Skin epidermis (tissue), 12 donors: ENCODE measurements around the gene CLDN4.

Experiments
- H3K27ac ChIP-seq, 21 experiments: fragments of 200-600 bp; sonication (generic) in 11 of 21; one replicate each; pipeline ENCODE4 v1.5.0; 2020; ENCODE audit warnings: mild to moderate bottlenecking in 3 of 21, inconsistent platforms in 2 of 21, moderate library complexity in 2 of 21
- H3K4me3 ChIP-seq, 7 experiments: fragments of 200-600 bp; sonication (generic) in 2 of 7; one replicate each; pipeline ENCODE4 v1.5.0; 2020; ENCODE audit warnings: inconsistent platforms in 2 of 7, mild to moderate bottlenecking in 2 of 7, moderate library complexity in 1 of 7

The CLDN4 gene

DNA sequence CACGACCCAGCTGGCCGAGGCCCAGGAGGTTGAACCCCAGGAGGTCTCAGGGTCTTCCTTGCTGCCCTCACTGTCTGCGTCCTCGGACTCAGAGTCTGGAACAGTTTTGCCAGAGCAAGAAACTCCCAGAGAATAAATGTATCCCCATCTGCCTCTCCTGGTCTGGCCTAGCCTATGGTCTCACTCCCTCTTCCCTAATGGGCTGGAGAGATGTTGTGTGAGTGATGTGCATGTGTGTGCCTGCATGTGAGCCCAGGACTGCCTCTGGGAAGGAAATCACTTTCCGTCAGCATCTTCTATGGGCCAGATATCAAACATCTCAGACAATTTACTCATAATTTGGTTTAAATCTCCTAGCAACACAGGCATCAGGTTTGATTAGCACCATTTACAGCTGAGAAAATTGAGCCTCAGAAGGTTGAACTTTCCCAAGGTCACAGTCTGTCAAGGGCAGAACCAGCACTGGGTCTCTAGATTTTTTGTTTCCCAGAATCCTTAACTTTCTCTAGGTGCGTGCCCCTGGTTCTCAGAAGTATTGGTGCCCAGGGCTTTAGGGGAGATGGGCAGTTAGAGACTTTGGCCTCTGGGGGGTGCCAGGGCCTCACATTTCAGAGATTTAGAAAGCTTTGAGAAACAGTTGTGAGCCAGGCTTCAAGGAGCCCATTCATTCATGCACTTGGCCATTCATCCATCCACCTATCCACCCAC lies 35.1 kb downstream of the CLDN4 start:
- no peak overlapping the region for H3K4me3 ChIP-seq
- no peak overlapping the region for H3K27ac ChIP-seq

DNA sequence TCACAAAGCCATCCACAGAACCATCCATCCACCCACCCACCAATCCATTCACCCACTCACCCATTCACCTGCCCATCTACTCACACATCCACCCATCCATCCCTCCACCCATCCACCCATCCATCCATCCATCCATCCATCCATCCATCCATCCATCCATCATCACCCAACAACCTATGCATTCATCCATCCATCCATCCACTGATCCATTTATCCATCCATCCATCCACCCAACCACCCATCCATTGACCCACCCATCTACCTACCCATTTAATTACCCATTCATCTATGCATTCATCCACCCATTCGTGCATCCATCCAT lies 35.6 kb downstream of the CLDN4 start:
- no peak overlapping the region for H3K4me3 ChIP-seq
- no peak overlapping the region for H3K27ac ChIP-seq

DNA sequence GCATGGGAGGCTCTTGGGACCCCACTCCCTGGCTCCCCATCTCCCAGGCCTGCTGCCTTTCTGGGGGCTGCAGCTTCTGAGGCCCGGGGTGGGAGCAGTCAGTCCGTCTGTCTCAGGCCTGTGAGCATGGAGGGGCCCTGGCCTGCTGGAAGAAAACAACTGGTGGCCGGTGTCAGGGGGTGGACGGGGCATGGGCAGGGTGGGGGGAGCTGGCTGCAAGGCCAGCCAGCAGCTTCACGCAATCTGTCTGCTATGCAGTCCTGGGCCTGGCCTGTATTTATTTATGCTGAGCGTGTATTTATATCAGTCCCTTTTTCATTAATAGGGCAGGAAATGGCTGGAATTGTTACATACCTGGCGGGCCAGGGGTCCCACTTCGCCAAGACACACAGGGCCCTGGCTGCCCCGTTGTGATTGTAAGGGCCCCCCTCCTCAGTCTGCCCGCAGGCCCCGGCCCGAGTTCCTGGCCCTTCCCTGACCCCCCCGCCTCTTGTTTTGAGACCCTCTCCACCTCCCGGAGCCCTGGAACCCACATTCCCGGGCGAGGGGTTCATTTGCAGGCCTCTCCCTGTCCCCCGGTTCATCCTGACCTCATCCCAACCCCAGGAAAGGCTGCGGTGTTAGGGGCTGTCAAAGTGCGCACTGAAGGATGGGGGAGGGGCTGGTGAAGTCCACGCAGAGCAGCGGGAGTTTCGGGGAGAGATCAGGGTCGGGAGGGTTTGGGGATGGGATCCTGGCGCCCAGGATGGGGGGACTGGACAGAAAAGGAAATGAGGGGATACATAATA lies 38.4 kb downstream of the CLDN4 start:
- no peak overlapping the region for H3K4me3 ChIP-seq
- peak overlapping the region in 4 of 21 experiments; percentile 0 to 59 (median 49) for H3K27ac ChIP-seq

DNA sequence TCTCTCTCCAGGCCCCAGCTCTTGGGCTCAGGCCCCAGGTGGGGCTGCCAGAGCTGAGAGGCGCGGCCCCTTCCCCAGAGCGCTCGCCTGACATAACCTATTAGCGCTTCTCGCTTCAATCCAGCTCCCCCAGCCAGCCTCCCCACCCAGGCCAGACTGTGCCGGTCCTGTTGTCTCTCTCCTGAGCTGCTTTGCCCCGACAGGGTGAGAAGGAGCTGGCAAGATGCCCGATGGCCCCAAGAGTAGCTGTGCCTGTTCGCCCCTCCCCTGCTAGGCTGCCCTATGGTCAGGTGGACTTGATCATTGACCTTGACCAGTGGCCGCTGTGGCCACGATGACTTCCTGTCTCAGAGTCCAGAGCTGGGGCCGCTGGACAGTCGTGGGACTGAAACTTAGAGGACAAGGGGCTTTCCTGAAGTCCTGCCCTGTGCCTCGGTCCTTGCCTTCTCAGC lies 39.3 kb downstream of the CLDN4 start:
- H3K4me3 ChIP-seq = no peak overlapping the region
- H3K27ac ChIP-seq = peak overlapping the region in 7 of 21 experiments; percentile 0 to 59 (median 47)

DNA sequence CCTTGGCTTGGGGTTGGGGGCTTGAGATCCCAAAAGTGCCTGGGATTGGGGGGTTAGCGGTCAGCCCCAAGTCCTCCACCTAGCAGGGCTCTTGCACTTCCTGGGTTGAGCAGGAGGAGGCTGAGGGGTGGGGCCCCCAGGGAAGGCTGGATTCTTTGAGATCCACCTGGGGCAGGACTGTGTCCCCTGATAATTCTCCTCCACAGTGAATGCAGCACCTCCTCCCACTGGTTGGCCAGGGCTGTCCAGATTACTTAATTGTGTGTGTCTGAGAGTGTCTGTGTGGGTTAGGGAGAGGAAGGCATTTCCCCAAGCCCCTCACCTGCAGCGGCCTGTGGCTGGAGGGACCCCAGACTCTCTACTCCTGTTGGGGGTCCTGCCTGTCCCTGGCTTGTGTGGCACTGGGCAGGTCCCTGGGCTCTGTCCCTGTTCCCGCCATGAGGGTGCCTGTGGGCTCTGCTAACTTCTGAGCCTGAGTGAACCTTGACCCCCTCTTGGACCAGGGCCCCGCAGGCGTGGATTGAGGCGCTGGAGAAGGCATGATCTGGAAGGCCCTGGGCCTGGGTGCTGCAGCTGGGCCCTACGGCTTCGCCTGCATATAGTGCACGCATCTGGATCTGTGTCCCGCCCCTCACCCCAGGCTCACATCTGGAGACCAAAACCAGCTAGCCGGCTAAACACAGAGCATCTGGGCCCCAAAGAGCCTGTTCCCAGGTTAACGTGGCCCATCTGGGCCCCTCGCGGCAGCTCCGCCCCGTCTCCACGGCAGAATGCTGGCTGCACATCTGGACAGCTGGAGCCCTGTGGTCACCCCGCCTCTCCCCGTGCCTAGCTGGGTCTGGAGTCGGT lies 40.6 kb downstream of the CLDN4 start:
- peak overlapping the region in 1 of 21 experiments; percentile 22 for H3K27ac ChIP-seq
- H3K4me3 ChIP-seq = no peak overlapping the region

DNA sequence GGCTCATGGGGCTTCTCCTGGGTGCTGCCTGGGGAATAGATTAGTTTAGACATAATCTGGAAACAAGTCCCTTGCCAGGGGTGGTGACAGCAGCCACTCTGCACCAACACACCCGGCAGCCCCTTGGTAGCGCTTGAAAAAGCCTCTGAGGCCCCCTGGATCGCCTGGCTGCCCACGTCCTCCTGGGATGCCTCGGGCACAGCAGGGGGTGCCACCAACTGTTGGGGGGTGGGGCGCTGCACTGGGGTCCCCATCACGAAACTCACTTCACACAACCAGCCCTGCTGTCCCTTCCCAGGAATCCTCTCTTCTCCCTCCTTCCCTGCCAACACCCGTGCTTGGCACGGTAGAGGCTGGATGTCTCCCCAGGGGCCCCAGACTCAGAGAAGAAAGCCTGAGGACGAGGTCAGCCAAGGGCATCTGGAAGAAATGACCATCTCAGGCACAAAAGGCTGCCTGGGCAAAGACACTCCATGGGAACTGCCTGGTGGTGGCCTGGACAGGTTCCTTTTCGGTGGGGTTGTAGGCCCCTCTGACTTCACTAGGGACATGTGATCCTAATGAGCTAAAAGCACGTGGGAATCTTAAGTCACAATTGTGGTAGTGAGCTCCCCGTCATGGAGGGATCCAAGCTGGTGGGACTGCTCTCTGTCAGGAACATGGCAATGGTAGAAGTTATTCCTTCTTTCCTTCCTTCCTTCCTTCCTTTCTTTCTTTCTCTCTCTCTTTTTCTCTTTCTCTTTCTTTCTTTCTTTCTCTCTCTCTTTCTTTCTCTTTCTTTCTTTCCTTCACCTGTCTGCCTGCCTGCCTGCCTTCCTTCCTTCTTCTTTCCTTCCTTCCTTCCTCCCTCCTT lies 41.5 kb downstream of the CLDN4 start:
- peak overlapping the region in 1 of 21 experiments; percentile 35 for H3K27ac ChIP-seq
- H3K4me3 ChIP-seq = no peak overlapping the region

DNA sequence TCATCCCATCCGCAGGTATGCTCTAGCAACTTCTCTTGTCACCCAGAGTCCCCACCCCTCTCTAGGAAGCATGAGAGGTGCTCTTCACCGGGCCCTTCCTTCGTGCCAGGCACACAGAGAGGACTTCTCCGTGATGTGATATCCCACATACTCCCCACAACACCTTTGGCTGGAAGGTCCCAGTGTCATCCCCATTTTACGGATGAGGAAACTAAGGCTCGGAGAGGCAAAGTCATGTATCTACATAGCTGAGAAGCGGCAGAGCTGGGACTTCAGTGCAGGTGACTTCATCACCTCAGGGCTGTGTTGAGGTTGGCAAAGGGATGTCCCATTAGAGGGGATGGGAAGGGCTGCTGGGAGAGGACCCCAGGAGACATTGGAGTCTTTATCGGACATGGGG lies 45.6 kb downstream of the CLDN4 start:
- H3K4me3 ChIP-seq = no peak overlapping the region
- H3K27ac ChIP-seq = no peak overlapping the region

DNA sequence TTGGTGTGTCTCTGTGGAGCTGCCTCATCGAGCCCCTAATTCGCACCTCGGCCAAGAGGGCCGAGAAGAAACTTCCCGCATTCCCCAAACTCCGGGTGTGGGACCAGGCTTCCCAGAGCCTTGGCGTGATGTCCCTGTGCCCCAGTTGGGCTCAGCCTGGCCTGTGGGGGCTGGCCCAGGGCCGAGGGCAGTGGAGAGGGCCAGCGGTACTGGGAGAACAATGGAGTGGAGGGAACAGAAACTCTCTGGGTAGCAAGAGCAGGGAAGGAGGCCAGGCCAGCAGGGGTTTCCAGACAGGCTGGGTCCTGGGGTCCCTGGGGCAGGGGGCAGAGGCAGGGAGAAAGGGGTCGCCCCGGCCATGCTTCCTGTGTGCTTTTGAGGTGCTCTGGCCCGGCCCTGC lies 46.2 kb downstream of the CLDN4 start:
- H3K4me3 ChIP-seq = no peak overlapping the region
- H3K27ac ChIP-seq = no peak overlapping the region

DNA sequence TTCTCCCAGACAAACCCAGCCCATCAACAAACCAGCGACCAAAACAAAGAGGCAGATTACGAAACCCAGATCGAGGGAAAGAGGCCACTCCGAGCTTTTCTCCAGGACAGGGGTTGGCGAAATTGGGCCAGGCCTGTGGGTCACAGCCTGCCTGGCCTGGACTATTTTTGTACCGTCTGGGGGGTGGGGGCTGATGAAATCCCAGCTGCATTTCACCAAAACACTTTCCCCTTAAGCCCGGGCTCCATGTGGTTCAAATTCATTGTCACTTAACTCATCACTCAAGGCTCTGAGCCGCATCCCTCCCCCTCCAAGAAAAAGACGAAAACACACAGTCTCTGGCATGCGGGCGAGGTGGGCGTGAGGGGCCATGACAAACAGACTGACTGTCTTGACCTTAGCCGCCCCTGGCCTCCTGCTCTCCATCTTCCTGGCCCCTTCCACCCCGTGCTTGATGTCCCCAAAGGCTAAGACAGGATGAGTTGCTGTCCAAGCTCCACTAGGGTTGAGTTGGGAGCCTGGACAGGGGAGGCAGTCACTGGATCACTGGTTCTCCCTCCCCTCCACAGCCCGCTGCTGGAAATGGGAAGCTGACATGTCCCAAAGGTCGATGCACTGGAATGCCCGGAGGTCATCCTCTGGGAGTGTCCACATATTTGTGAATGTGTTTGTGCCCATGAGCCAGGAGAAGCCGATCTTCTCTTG lies 49.3 kb downstream of the CLDN4 start:
- peak overlapping the region in 9 of 21 experiments; percentile 22 to 75 (median 47) for H3K27ac ChIP-seq
- no peak overlapping the region for H3K4me3 ChIP-seq

DNA sequence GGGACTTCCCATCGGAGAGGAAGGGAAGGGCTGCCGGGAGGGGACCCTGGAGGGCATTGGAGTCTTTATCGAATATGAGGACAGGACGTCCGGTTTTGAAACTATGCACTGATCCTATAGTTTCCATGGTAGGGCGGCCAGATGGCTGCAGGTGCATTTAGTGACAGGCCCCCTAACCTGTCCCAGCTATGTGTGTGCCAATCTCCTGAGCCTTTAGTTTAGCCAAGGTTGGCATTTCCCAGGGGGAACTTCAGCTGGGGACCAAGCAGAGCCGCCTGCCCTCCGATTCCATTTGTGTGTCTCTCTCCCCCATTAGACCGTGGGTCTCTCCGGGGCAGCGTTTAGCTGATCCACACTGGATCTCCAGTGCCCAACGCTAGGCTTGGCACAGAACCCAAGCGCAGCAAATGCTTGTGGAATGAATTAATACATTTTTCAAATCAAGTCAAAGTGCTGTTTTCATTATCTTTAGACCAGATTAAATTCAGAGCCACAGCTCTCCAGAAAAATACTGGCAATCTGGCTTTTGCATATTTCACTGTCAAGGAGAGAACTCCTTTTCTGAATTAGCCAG lies 50.0 kb downstream of the CLDN4 start:
- peak overlapping the region in 10 of 21 experiments; percentile 11 to 66 (median 46) for H3K27ac ChIP-seq
- no peak overlapping the region for H3K4me3 ChIP-seq

DNA sequence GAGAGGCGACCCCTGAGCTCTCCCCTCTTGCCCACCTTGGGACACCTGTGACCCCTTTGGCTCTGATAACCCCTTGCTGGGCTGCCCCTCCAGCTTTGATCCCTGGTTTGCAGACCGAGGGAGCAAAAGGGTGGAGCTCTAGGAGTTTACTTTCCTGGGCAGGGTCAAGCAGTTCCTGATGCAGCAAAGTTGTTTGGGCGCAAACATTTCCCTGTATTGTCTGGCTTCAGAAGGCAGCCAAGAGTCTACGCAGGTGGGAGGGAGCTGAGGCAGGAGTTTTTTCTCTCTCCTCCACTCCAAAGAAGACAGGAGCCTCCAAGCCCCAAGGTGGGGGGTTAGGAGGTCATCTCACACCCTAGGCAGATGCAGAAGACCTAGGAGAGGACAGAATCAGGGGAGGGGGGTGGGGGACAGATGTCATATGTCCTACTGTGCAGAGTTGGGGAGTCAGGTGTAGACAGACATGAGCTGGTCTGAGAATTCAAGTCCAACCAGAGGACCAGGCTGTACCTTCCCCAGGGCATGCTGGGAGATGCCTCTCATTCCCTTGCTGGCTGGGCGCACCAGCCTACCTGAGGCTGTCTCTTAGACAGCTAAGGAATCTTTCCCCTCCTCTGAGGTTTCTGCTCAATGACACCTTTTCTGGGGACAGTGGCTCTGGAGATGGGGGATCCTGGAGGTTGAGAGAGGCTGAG lies 50.7 kb downstream of the CLDN4 start:
- Histone ChIP-seq H3K27ac (peak overlapping the region in 7 of 21 experiments; percentile 19 to 66 (median 45)), H3K4me3 (no peak overlapping the region)

DNA sequence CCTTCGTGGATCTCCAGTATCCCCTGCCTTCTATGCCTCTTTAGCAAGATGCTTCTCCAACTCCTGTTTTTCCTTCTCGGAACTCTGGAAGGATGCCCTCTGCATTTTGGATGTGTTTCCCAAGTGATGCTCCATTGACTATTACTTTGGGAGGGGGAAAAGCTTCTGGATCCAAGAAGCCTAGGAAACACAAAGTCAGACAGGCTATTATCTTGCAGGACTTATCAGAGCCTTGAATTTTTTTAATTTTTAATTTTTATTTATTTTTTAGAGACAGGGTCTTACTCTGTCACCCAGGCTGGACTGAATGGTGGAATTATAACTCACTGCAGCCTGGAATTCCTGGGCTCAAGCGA lies 51.2 kb downstream of the CLDN4 start:
- Histone ChIP-seq H3K4me3 (no peak overlapping the region), H3K27ac (peak overlapping the region in 1 of 21 experiments; percentile 58)
